Measurements from ENCODE around the gene GRIA4.

GRCh38 chr11:106017093-106017492 lies 407.2 kb downstream of the GRIA4 start:
- TF ChIP-seq CTCF (conservative IDR thresholded peaks at IDR 0.05 in 1 of 2, IDR thresholded peaks at IDR 0.05 in 1 of 2; ENCODE audit: extremely low read depth in 1 of 2, insufficient read depth in 1 of 2, low read depth in 1 of 2, low read length in 2 of 2) = no peak
- TF ChIP-seq EZH2 (IDR thresholded peaks at IDR 0.05; ENCODE audit: borderline replicate concordance, low read length) = no peak

Data from mammary epithelial cell (primary cell).